OCI-LY7 (cell line): ENCODE measurements around the gene MYNN.

Experiments used
- EZH2phosphoT487 ChIP-seq: fragments of 200-600 bp; sonication (generic); IDR thresholded peaks from 2 replicates; pipeline ENCODE4 v1.6.1; 2018; ENCODE audit warnings: low read depth, borderline replicate concordance, mild to moderate bottlenecking, mixed run types, antibody characterized with exemption, low read length, moderate library complexity, mixed read lengths
- TF ChIP-seq, protein P1 (sequence below): fragments of 200-600 bp; sonication (generic); conservative IDR thresholded peaks from 2 replicates; pipeline ENCODE4 v1.5.1; 2014; ENCODE audit warnings: mild to moderate bottlenecking, antibody characterized with exemption, low read length, moderate library complexity, mixed read lengths

DNA sequence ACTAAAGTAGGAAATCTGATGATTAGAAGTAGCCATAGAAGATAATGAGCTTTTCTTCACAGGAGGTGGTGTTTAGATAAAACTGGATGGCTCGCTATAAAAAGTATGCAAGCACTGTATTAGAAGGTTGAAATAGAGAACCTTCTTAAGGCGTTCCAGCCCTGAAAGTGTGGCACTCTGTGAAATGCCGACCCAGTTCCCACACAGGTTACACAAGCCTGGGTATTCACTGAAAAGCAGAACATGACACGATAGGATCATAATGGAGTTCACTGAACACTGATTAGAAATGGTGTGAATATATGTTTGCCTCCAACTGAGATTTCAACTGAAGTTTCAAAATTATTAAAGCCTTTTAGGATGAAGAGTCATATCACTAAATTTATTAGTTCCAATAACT is 54.5 kb downstream of the MYNN start:
- TF ChIP-seq, protein P1, sequence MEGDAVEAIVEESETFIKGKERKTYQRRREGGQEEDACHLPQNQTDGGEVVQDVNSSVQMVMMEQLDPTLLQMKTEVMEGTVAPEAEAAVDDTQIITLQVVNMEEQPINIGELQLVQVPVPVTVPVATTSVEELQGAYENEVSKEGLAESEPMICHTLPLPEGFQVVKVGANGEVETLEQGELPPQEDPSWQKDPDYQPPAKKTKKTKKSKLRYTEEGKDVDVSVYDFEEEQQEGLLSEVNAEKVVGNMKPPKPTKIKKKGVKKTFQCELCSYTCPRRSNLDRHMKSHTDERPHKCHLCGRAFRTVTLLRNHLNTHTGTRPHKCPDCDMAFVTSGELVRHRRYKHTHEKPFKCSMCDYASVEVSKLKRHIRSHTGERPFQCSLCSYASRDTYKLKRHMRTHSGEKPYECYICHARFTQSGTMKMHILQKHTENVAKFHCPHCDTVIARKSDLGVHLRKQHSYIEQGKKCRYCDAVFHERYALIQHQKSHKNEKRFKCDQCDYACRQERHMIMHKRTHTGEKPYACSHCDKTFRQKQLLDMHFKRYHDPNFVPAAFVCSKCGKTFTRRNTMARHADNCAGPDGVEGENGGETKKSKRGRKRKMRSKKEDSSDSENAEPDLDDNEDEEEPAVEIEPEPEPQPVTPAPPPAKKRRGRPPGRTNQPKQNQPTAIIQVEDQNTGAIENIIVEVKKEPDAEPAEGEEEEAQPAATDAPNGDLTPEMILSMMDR: no peak
- no peak for TF ChIP-seq EZH2phosphoT487
